ENCODE data around the gene SDHB.

The SDHB gene

GRCh38 chr1:17013491-17014320 is 40.1 kb downstream of the SDHB start:
- no peaks in the 10 kb centered on the region for H3K36me3 ChIP-seq
- no peak for DNase-seq
- no peaks in the 10 kb centered on the region for H3K27me3 ChIP-seq
- H3K4me3 ChIP-seq (ENCODE audit: low read depth, low read length), result no peak overlapping the region
- no peaks in the 10 kb centered on the region for H3K9me3 ChIP-seq
- no peak for TF ChIP-seq CTCF (IDR thresholded peaks at IDR 0.05; ENCODE audit: low read depth, low read length)
- H3K4me1 ChIP-seq, result no peaks in the 10 kb centered on the region

DNA sequence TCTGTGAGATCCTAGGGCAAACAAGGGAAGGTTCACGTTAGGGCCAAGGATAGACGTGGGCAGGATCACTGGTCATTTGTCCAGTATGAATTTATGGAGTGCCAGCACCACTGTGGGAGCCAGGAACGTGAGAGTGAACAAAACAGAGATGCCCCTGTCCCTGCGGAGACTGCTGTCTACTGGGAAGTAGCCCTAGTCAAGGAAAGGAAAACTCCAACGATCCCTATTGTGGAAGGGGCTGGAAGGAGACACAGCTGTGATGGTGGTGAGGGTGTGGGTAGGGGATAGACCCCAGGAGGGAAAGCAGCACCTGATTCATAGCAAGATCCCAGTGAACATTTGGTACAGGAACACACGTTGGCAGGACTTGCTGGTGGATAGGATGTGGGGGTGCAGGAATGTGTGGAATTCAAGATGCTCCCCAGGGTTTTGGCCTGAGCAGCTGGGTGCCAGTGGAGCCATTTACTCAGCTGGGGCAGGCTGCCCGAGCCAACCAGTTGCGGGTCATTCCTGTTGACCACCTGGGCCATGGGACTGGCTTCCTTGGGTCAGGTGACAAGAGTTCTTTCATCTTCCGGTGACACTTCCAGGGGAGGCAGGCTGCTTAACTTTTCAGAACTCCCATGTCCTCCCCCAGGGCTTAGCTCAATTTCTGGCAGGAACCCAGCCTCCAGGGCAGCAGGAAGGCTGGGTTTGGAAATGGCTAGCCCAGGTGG is 40.9 kb downstream of the SDHB start:
- Histone ChIP-seq H3K4me3 (ENCODE audit: low read depth, low read length) (no peak overlapping the region), H3K36me3 (no peaks in the 10 kb centered on the region), H3K9me3 (no peaks in the 10 kb centered on the region), H3K4me1 (no peaks in the 10 kb centered on the region), H3K27me3 (no peaks in the 10 kb centered on the region)
- TF ChIP-seq CTCF (IDR thresholded peaks at IDR 0.05; ENCODE audit: low read depth, low read length), result no peak
- no peak for DNase-seq

DNA sequence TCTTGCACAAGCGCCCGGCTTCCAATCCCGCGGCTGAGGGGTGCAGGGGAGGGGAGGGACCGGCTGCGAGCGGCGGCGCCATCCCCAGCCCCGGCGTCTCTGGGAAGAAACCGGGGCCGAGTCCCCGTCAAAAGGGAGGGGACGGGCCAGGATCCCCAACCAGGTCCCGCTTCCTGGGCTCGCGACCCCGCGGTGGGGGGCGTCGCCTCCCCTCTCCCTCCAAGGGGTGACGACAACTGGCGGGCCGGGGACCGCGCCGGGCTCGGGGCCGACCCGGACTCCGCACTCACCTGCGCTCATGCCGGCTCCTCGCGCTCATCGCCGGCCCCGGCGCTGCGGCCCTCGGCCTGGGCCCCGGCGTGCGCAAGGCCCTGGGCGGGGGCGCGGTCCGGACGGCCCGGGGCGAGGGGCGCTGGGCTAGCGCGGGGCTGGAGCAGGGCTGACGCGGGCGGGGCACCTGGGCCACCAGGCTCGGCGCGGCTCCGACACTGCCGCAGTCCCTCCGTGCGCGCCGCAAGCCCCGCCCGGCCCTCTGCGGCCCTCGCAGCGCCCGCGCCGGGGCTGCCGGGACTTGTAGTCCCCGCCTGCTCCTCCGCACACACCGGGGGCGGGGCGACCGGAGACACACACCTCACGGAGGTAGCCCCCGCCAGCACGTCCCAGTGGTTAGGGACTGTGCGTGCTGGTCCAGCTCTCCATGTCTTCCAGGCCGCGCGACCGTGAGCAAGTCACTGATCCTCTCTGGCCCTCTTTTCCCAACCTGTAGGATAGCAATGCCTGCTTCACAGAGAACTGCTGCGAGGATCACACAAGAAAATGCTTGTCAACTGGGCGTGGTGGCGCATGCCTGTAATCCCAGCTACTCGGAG is 42.2 kb downstream of the SDHB start, which contains the start of gene ATP13A2:
TSS of gene ATP13A2 (minus strand) at position 490 of the 869 bp plus-strand sequence. CDS start at position 300, 190 bp downstream.
- peak within 1 kb of the TSS; percentile 62 for H3K4me3 ChIP-seq (ENCODE audit: low read depth, low read length)
- no peaks in the 10 kb centered on the region for H3K36me3 ChIP-seq
- no peaks in the 10 kb centered on the region for H3K27me3 ChIP-seq
- no peaks in the 10 kb centered on the region for H3K9me3 ChIP-seq
- H3K4me1 ChIP-seq, result no peaks in the 10 kb centered on the region
- TF ChIP-seq CTCF (IDR thresholded peaks at IDR 0.05; ENCODE audit: low read depth, low read length), result no peak
- peak; percentile 70 for DNase-seq

GRCh38 chr1:17011092-17011438 is 42.8 kb downstream of the SDHB start:
- H3K4me3 ChIP-seq (ENCODE audit: low read depth, low read length), result peak overlapping the region; percentile 62
- no peaks in the 10 kb centered on the region for H3K27me3 ChIP-seq
- no peaks in the 10 kb centered on the region for H3K36me3 ChIP-seq
- no peaks in the 10 kb centered on the region for H3K9me3 ChIP-seq
- DNase-seq, result no peak
- TF ChIP-seq CTCF (IDR thresholded peaks at IDR 0.05; ENCODE audit: low read depth, low read length), result no peak
- no peaks in the 10 kb centered on the region for H3K4me1 ChIP-seq

GRCh38 chr1:17009706-17010105 is 44.1 kb downstream of the SDHB start:
- H3K4me3 ChIP-seq (ENCODE audit: low read depth, low read length), result no peak overlapping the region
- no peaks in the 10 kb centered on the region for H3K27me3 ChIP-seq
- no peak for TF ChIP-seq CTCF (IDR thresholded peaks at IDR 0.05; ENCODE audit: low read depth, low read length)
- H3K36me3 ChIP-seq, result no peaks in the 10 kb centered on the region
- H3K4me1 ChIP-seq, result no peaks in the 10 kb centered on the region
- DNase-seq, result no peak
- no peaks in the 10 kb centered on the region for H3K9me3 ChIP-seq

Measured in BE2C (cell line).